ENCODE results near the gene SNX5.

DNA sequence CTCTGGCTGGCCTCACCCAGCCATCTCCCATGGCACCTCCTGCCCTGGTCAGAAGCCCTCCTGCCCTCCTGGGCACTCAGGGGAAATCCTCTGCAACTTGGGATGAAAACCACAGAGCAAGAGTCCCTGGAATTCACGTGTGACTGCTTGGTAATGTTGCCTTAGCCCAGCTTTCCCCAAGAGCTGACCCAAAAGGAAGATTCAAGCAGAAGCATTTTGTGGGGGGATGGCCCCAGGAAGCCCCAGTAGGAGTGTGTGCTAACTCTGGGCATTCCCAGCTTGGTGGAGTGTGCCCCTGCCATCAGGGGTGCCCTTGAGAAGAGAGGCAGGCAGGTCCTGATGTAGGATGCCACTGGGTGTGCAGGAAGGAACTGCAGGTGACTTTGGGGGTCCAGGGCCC lies 35.5 kb downstream of the SNX5 start:
- no peak for TF ChIP-seq POLR2AphosphoS5 (IDR thresholded peaks at IDR 0.05; ENCODE audit: insufficient read depth in 1 of 2, low read depth in 1 of 2)
- TF ChIP-seq POLR2A (IDR thresholded peaks at IDR 0.05): no peak
- TF ChIP-seq, protein P1, sequence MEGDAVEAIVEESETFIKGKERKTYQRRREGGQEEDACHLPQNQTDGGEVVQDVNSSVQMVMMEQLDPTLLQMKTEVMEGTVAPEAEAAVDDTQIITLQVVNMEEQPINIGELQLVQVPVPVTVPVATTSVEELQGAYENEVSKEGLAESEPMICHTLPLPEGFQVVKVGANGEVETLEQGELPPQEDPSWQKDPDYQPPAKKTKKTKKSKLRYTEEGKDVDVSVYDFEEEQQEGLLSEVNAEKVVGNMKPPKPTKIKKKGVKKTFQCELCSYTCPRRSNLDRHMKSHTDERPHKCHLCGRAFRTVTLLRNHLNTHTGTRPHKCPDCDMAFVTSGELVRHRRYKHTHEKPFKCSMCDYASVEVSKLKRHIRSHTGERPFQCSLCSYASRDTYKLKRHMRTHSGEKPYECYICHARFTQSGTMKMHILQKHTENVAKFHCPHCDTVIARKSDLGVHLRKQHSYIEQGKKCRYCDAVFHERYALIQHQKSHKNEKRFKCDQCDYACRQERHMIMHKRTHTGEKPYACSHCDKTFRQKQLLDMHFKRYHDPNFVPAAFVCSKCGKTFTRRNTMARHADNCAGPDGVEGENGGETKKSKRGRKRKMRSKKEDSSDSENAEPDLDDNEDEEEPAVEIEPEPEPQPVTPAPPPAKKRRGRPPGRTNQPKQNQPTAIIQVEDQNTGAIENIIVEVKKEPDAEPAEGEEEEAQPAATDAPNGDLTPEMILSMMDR (IDR thresholded peaks at IDR 0.05): no peak
